GM19240 (cell line): Measurements from ENCODE around the gene SH2D4B.

Source experiments
- DNase-seq: peaks from one replicate; pipeline ENCODE4 v3.0.0; 2011; ENCODE audit warnings: low spot score; ENCODE audit not compliant: insufficient read length

The SH2D4B gene

DNA sequence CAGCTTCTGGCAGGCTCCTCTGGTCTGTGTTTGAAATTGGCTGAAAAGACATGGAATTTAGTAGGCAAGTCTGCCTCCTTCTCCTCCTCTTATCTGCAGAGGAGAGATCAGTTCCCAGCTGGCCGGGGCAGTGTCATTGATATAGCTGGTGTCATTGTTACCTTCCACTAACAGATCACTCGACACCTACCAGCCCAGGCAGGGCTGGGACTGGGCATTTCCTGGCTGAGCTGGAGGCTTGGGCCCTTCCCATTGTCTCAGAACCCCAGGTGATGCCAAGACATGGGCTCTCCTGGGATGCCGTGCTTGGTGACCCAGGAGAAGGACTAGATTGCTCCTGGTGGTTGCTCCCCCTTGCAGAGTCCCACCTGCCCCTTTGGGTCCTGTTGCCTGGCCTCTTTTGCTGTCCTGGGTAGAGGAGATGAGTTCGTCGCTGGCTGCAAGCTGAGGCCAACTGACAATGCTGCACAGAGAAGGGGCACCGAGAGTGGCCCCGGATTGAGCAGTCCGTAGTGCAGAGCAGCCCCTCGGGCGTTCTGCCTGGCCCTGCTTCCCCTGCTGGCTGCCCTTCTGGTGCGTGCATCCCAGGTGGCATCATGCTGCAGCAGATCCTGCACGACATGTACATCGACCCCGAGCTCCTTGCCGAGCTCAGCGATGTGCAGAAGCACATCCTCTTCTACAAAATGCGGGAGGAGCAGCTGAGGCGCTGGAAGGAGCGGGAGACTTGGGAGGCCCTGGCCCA is at the start of gene SH2D4B:
SH2D4B (plus strand) TSS at position 167 of the 745 bp plus-strand sequence; CDS start at position 597, 430 bp downstream.
- no peak for DNase-seq

GRCh38 chr10:80488539-80489066 is 49.1 kb upstream of the SH2D4B start:
- DNase-seq = no peak

- DNase-seq = no peak
Observed at GRCh38 chr10:80489371-80490112, 48.2 kb upstream of the SH2D4B start.

DNA sequence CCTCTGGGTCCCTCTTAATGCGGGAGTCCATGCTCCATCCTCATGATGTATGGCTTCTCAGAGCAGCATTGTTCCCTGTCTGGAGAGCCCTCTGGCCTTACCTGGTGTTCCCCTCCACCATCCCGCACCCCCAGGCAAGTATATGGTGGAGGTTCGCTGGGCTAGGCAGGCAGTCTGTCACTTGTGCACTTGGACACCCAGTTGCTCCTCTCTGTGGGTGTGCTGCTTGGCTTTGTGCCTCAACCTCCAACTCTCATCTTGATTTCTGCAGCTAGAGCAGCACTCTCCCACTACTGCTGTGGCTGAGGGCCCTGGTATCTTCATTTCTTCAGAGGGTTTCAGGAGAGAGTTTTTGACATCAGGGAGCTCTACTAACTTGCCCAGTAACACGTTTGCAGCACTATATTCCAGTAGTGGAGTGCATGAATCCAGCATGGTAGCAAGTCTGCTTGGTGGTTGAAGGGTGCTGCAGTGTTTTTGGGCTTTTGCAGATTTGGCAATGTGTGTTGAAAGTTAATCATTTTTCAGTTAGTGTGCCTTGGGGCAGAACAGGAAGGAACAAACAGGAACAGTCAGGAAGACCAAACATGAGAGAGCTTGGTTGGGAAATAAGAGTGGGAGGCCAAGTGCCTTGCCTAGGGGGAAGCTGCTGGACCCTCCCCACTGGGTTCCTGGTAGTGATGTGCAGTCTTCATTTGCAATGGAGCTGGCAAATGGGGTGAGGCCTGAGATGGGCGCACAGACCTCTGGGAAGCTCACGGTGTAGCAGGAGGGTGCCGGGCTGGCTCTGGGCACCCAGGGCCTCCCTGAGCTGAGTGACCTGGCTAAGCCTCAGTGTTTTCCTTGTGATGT is 46.2 kb upstream of the SH2D4B start:
- DNase-seq = no peak

- no peak for DNase-seq
Observed at GRCh38 chr10:80492848-80493521, 44.7 kb upstream of the SH2D4B start.

- no peak for DNase-seq
Observed at GRCh38 chr10:80493522-80494051, 44.1 kb upstream of the SH2D4B start.

DNA sequence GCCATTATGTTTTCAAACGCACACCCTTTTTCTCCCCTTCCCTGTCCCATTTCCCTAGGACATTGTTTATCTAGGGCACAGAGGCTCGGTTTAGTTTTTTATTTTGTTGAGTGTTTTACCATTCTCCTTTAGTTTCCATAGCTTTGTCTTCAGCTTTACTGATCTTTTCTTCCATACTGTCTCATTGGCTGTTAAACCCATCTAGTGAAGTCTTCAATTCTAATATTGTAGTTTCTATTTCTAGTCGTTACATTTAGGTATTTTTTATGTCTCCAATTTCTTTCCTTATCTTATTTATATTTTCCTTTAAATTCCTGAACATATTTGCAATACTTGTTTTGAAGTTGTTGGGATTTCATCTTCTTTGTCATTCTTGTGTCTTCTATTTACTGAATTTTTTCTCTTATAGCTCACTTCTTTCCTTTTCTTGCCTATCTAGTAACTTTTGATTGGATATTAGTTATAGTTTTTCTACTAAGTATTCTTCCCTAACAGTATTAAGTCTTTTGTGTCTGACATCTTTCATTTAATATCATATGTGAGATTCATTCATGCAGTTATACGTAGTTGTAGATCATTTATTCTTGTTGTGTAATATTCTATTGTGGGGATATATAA is 41.0 kb upstream of the SH2D4B start:
- DNase-seq = no peak

DNA sequence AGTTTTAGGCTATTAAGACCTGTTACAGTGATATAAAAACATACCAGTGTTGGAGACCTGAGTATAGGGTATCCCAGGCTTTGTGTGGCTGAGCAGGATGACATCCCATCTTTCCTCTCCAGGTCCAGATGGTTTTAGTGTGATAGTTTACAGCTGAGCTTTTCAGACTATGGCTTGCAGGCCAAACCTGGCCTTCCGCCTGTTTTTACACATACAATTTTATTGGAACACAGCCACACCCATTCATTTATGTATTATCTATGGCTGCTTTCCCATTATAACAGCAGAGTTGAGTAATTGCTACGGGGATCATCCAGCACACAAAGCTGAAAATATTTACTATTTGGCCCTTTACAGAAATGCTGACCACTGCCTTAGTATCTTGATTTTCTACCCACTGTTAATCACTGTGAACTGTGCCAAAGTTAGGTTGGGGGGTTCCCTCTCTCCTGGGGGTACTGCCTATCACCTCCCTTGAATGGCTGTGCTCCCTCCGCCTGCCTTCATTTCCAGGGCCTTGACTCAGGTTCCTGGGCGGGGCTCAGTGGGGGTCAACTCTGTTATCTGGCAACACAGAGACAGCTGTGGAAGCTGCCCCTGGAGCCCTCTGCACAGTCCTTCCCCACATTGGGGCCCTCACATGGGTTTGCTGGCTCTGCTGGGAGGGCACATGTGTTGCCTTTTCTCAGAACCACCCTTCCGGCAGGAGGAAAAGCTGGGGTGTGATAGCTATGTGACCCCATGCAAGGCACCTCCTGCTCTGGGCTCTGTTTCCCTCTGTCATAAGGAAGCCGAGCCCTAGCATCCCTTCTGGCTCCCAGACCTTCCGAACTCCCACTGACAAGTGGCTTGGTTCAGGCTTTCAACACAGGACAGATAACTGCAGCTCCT is 40.3 kb upstream of the SH2D4B start:
- no peak for DNase-seq

GRCh38 chr10:80498078-80498832 is 39.4 kb upstream of the SH2D4B start:
- no peak for DNase-seq

DNA sequence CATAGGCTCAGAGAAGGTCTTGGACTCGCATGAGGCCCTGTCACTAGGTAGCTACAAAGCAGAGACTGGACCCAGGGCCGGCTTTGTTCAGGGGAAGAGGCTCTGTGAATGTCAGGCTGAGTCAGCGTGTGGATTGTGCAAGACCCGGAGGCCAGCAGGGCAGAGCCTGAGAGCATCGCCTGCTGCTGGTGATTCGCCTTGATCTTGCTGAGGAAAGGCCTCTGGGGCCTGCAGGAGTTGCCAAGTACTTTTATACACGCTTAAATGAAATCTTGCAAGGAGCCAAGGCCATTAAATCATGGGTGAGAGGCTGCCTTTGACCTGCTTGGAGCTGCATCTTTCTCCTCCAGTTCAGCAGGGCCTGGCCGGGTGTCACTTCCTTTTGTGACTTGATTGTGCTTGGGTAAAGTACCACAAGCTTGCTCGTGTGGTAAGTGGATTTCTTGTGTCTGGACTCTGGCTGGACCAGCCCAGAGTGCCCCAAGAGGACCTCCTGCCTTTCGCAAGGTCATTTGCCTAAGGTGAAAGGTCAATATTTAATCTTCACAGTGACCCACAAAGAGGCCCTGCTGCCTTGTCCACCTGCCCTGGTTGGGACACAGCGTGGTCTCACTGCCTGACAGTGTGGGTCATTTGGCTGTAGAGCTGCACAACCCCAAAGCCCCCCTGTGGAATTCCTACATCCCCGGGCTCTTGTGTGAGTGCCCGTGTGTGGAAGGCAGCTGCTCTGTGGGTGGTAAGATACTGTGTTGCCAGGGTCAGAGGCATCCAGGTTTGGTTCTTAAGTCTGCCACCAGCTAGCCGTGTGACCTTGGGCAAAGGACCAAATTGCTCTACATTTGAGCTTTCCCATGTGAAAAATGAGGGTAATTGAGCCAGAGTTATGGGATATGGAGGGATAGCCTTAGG is 38.6 kb upstream of the SH2D4B start:
- no peak for DNase-seq

GRCh38 chr10:80500572-80501380 is 36.9 kb upstream of the SH2D4B start:
- DNase-seq = no peak

GRCh38 chr10:80501381-80501912 is 36.3 kb upstream of the SH2D4B start:
- DNase-seq = no peak

GRCh38 chr10:80501913-80502521 is 35.7 kb upstream of the SH2D4B start:
- DNase-seq = no peak

DNA sequence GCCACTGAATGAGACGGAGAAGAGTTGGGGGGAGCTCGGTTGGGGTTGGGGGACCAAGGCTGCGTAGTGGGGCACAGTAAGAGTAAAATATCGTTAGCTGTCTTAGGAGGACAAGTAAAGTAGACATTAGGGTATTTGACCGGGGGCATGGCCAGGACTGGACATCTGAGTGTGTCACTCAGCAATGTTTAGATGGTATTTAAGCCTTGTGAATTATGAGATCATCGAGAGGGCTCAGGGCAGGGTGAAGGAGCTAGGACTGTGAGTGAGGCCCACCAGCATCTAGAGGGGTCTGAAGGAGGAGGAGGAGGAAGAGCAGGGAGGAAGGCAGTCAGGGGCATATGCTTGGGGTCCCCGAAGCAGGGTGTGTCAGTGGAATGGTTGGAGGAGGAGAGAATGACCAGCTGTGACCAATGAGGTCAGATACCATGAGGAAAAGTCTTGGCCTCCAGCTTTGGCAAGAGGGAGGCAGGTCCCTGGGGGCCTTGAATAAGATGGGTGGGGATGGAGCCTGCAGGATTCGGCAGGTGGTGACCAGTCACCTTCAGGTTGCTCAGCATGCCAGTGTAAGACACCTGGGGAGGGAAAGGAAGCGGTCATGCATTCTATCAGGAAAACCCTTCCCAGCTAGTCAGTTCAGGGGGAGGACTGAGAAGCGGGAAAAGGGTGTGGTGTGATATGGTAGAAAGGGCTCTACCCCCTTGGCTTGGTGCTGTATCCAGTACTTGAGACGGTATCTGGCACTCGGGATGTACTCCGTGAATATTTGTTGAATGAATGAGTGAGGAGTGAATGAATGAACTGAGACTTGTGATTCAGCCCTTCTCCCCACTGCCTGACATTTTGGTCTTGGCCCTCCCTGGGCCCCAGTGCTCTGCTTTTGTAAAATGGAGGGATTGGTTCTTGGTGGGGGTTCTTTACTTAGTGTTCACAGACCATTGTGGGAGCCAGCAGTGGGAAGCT is 34.8 kb upstream of the SH2D4B start:
- DNase-seq = no peak
